Embryonic facial prominence (tissue), 1 donor: Measurements from ENCODE around the gene NPIPA5.
"Not testable (repeated sequence)": the region's sequence is repeated elsewhere in the genome, so short reads cannot be mapped to it uniquely, and the experiment has no call there.

Source experiments
- DNase-seq: peaks from one replicate; pipeline ENCODE4 v3.0.0-alpha.2; 2016; ENCODE audit errors: extremely low spot score

Gene NPIPA5

GRCh38 chr16:15393025-15393424, 14.9 kb upstream of the NPIPA5 start:
- not testable (repeated sequence) for DNase-seq

- not testable (repeated sequence) for DNase-seq
These were observed 11.8 kb upstream of the NPIPA5 start for GRCh38 chr16:15389916-15390315.

- DNase-seq: not testable (repeated sequence)
These were observed 10.0 kb upstream of the NPIPA5 start for GRCh38 chr16:15388060-15388459.

GRCh38 chr16:15382810-15383209, 4.7 kb upstream of the NPIPA5 start:
- not testable (repeated sequence) for DNase-seq

- DNase-seq: not testable (repeated sequence)
These were observed 20.6 kb downstream of the NPIPA5 start for GRCh38 chr16:15357495-15357894.

GRCh38 chr16:15354846-15355245, 23.2 kb downstream of the NPIPA5 start:
- not testable (repeated sequence) for DNase-seq

GRCh38 chr16:15352852-15353251, 25.2 kb downstream of the NPIPA5 start:
- DNase-seq: not testable (repeated sequence)

- not testable (repeated sequence) for DNase-seq
These were observed 26.3 kb downstream of the NPIPA5 start for GRCh38 chr16:15351745-15352144.

- DNase-seq: not testable (repeated sequence)
These were observed 26.8 kb downstream of the NPIPA5 start for GRCh38 chr16:15351251-15351650.

GRCh38 chr16:15348721-15349120, 29.4 kb downstream of the NPIPA5 start:
- DNase-seq: not testable (repeated sequence)

GRCh38 chr16:15342337-15342736, 35.8 kb downstream of the NPIPA5 start:
- DNase-seq: not testable (repeated sequence)

GRCh38 chr16:15338986-15339385, 39.1 kb downstream of the NPIPA5 start:
- not testable (repeated sequence) for DNase-seq

- DNase-seq: not testable (repeated sequence)
These were observed 40.0 kb downstream of the NPIPA5 start for GRCh38 chr16:15337974-15338605.

- DNase-seq: not testable (repeated sequence)
These were observed 42.5 kb downstream of the NPIPA5 start for GRCh38 chr16:15335609-15336008.

- not testable (repeated sequence) for DNase-seq
These were observed 44.1 kb downstream of the NPIPA5 start for GRCh38 chr16:15333969-15334368.

- DNase-seq: not testable (repeated sequence)
These were observed 47.1 kb downstream of the NPIPA5 start for GRCh38 chr16:15330978-15331377.

GRCh38 chr16:15324954-15325353, 53.1 kb downstream of the NPIPA5 start:
- DNase-seq: not testable (repeated sequence)

- DNase-seq: not testable (repeated sequence)
These were observed 54.7 kb downstream of the NPIPA5 start for GRCh38 chr16:15323373-15323772.

GRCh38 chr16:15321221-15321620, 56.9 kb downstream of the NPIPA5 start:
- not testable (repeated sequence) for DNase-seq

GRCh38 chr16:15314562-15314961, 63.5 kb downstream of the NPIPA5 start:
- DNase-seq: not testable (repeated sequence)
